Activated CD8-positive, alpha-beta memory T cell treated with anti-CD3 and anti-CD28 coated beads for 1 hour (primary cell): ENCODE results near the gene LINGO4.

ENCODE experiments used
- DNase-seq, 2 donors: peaks; one replicate each; pipeline ENCODE4 v3.0.0-alpha.2; 2020; ENCODE audit warnings: low read depth in 1 of 2; ENCODE audit errors: extremely low read depth in 1 of 2

Gene LINGO4, protein sequence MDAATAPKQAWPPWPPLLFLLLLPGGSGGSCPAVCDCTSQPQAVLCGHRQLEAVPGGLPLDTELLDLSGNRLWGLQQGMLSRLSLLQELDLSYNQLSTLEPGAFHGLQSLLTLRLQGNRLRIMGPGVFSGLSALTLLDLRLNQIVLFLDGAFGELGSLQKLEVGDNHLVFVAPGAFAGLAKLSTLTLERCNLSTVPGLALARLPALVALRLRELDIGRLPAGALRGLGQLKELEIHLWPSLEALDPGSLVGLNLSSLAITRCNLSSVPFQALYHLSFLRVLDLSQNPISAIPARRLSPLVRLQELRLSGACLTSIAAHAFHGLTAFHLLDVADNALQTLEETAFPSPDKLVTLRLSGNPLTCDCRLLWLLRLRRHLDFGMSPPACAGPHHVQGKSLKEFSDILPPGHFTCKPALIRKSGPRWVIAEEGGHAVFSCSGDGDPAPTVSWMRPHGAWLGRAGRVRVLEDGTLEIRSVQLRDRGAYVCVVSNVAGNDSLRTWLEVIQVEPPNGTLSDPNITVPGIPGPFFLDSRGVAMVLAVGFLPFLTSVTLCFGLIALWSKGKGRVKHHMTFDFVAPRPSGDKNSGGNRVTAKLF

DNA sequence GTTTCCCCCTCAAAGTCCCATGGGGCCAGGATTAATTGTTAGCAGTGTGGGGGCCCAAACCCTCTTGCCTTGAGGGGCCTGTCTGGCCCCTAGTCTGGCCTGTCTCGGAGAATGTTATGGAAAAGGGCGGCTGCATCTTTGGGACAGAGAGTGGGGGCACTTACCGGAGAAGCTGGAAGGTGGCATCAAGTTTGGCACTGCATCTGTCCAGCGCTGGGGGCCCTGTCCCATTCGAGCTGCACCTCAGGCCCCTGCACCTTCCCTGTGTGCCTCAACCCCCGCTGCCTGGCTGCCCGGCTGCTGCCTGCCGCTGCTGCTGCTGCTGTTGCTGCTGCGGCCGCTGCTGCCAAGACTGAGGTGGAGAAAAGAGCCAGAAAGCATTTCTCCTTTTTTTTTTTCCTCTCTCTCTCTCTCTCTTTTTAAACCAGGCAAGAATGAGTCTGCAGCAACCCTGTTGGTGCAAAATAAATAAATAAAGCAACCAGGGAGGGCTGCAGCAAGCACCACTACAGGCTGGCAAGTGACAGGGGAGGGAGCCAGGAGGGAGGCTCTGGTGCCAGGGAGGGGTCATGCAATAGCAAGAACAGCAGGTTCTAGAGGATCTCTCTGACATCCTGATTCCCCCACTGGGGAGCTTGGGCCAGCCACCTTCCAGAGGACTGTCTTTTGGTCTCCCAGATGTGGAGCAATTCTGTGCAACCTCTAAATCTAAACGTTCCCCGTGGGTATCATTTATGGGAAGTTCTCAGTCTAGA lies at the start of gene LINGO4:
LINGO4 (minus strand) TSS at position 354 of the 755 bp plus-strand sequence. CDS start 2,715 bp downstream, outside the sequence.
- no peak for DNase-seq

DNA sequence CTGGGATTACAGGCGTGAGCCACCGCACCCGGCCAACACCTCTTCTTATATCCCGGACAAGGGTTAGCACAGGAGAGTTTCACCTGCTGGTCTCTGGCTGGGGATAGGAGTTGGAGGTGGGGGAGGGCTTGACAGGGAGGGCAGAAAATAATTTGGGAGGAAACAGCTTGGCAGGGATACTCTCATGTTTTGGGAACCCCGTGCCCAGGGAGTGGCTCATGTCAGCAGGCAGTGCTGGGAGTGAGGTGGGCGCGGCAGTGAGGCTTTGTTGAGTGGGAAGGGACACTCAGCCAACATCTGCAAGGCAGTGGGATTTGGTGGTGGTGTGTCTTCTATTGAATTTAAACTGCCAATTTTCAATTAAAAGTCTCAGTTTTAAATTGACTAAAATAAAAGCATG lies 49.4 kb upstream of the LINGO4 start:
- no peak for DNase-seq

DNA sequence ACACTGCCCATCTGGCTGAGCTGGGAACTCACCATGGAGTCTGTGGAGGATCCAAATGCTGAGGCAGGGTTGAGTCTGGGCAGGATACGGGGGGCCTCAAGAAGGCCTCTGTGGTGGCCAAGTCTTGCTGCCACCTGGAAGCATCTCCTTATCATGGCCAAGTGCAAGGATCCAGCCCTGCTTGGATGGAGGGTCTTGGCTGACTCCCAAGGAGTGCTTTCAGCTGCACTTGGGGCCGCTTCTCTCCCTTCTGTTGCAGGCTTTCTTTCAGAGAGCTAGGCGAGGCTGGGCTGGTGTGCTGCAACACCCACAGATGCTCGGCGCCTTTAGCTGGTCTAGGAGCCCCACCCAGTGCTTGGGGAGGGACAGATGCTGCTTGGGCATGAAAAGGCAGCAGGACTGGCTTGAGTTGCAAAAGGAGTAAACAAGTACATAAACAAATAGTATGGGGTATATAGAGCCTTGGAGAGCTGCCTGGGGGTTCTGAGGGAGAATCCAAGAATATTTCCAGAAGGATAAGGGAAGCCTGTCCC lies 48.3 kb upstream of the LINGO4 start, which contains the start of gene THEM5:
THEM5 (minus strand) TSS at position 302 of the 533 bp plus-strand sequence; CDS start at position 155, 147 bp downstream.
- no peak for DNase-seq

DNA sequence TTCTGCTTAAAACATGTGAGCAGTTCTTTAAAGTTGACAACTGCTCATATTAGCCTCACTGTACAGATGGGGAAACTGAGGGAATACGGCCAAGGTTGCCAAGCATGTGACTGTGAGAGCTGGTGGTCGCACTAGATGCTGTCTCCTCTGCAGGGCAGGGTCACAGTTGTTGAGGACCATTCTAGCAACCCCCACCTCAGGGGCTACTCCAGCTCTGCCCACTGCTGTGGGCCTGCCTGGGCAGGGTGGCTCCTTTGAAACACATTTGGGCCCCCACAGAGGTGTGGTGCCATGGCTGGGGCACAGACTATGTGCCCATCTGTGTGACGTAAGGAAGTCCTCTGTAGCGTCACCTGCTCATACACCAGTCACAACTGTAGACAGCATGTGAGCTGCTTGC lies 47.5 kb upstream of the LINGO4 start:
- no peak for DNase-seq

DNA sequence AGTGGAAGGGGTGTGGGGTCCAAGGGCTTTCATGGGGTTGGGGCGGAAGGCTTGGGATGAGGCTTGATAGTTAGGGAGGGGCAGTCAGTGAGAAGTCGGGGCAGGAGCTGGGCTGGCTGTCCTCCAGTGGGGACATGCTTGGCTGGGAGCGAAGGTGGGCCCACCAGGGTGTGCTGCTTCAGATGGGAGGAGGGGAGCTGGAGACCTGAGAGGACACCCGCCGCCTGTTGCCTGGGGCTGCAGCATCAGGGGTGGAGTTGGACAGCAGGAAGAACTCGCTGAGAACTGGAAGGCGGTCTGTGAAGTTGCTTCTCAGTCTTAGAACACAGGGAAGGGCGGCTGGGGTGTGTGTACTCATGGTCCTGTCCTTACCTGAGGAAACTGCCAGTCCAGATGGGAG lies 46.7 kb upstream of the LINGO4 start:
- no peak for DNase-seq

DNA sequence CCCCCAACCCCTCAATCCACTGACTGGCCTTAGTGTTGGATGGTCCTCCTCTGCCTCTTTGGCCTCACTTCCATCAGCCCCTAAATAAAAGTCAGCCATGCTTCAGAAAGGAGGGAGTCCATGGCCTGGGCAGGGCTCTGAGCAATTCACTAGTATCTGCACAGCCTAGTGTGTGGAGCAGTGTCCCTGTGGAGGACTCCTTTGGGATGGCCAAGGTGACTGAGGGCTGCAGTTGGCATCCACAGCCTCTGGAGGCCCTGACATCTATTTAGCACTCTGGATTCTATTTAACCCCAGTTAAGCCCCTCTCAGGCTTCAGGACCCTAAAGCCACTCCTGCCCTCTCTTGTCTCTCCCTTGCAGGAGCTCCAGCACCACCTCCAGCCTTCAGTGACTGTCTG lies 44.7 kb upstream of the LINGO4 start:
- no peak for DNase-seq

DNA sequence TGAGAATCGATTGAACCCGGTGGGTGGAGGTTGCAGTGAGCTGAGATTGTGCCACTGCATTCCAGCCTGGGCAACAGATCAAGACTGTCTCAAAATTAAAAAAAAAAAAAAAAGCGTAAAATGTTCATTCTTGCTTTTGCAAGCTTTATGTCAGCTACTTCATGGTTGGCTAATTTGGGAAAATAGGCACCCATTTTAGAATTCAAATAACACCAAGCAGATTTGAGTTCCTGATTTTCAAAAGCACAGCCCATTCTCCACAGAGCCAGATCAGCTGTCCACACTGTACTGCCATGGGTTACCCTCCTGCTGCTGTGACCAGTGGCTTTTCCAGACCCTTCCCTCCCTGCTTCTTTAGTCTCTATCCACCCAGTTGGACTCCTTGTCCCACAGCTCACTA lies 43.9 kb upstream of the LINGO4 start:
- no peak for DNase-seq

DNA sequence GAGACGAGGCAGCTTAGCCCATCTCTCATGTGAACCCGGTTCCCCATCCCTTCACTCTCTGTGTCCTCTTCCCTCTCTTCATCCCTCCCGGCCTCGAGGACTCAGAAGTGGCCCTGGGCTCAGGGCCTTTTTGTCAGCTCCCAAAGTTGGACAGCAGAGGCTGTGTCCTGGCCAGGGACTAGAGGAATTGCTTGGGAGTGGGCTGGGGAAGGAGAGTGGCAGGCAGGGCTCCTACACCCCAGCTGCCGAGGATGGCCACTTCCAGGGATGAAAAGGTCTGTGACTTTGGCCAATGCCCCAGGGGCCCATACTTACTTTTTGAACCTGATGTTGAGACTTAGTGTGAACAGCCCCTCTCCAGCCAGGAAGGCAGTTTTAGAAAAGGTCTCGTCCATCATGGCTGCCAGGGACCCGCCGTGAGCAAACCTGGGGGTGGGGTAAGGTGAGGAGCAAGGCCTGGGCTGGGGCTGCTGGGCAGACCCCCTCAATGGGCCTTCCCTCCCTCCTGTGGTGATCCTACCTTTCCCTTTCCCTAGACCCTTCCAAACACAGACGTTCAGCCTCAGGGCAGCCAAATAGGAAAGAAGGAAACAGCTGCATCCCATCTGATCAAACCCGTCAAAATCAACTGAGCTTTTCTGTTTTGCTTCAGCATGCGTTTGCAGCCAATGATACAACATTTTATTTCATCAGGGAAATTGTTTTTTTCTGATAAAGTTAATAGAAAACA lies 42.8 kb upstream of the LINGO4 start:
- no peak for DNase-seq

DNA sequence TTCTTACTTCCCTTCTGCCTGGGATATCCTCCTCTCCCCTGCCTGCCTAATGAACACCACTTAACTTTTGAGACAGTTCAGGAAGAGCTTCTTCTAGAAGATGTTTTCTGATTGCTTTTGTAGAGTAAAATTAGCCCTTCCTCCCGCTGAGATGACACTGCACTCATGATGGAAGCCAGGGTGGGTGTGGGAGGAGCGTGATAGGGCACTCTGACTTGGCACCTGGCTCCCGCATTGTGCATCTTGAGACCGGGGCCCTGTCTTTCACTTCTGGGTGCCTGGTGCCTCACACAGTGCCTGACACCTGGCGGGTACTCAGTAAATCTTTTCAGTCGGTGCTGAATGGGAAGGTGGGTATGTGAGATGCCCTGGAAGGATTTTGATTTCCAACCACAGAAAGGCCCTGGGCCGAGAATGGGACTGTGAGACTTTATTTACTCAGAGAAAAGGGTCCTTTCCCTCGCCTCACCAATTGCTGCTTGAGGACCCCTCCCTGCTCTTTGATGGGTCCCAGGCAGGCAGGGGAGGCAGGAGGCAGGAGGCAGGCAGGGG lies 41.5 kb upstream of the LINGO4 start:
- DNase-seq, result no peak

DNA sequence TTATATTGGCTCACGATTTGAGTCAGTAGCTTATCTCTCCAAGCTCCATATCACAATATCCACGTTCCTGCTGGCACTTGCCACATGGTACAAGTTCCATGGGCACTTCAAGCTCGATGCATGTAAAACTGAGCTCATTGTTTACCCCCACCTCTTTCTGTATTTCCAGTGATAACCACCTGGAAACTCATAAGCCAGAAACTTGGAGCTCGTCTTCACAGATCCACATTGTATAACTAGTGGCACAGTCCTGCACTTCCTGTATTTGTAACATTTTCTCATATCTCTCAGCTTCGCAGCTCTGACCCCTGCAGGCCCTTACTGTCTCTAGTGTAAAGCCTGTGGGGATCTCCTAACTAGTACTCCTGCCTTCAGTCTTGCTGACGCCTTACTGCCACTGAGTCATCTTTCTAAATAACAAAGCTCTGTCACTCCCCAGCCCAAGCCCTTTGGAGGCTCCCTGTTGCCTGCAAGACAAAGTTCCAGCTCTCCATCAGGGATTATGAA lies 40.9 kb upstream of the LINGO4 start:
- no peak for DNase-seq

DNA sequence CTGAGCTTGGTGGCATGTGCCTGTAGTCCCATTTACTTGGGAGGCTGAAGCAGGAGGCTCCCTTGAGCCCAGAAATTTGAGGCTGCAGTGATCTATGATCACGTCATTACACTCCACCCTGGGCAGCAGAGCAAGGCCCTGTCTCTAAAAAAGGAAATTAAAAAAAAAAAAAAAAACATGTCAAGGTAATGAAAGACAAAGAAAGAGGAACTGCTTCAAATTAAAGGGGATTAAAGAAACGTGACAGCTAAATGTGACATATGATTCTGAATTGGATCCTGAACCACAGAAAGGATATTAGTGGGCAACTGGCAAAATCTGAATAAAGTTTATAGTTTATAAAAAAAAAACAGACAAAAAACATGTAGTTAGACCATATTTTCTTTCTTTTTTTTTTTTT lies 38.2 kb upstream of the LINGO4 start:
- no peak for DNase-seq

DNA sequence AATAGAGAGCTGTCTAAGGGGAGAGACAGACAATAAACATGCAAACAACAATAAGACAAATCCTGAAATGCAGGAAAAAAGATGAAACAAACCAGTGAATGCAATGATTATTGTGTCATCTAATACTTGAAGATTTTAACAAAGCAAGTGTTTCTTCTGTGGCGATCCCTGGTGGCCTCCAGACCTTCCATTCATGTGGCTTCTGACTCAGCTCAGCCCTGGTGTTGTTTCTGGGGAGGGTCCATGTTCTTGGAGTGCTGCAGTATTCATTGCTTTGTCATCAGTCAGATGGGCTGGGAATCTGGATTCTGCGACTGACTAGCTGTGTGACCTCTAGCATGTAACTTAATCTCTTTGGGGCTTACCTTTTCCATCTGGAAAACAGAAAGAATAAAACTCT lies 35.9 kb upstream of the LINGO4 start:
- DNase-seq, result no peak

DNA sequence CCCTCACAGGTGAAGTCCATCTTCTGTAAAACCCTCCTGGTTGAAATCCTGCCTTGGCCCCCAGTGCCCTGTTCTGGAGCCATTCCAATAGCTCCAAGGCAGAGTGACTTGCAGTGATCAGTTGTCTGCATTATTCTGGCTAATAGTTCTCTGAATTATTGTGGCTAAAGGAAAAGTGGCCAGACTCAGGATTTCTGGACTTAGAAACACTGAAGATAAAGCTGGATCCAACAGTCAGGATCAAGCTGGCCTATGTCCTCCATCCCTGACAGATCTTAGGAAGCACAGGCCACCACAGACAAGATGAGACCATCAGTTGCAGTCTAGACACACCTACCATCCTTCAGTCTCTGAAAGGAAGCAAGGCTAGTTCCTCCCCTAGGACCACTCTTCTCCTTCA lies 35.2 kb upstream of the LINGO4 start:
- no peak for DNase-seq

DNA sequence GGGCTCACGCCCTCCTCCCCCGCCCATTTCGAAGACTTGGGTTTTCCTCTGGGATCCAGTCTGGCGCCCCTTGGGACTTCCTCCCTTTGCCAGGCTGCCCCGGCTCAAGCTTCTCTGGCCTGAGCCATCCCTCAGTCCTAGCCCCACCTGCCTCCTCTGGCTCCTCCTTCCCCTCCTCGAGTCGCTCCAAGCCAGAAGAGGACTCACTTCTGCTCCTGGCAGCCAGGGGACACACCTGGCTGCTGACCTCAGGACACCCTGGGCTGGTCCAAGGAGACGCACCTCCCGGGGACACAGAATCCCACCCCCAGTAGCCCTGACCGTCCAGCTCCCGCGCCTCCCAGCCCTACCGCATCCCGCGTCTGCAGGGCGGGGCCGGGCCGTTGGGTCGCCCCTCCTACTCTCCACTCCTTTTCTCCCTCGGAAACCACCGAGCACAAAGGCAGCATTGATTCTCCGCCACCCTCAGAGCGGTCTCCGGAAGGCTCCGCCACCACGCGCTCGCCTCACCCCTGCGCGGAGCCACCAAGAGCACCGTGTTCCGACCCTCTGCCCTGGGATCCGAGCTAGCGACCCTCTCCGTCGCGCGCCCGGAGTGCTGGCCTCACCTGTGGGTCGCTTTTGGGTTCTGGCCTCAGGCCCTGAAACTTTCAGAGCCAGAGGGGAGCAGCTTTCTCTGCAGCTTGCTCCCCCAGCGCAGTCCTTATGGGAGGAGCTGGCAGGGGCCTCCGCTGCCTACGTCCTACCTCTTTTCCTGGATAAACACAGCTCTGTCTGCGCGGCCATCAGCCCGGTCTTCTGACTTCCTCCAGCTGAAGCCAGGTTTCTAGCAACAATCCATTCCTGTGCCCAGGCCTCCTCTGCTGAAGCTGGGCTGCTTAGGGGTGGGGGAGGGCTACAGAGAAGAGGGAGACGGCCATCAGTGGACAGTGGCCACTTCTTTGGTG lies 34.5 kb upstream of the LINGO4 start, which contains the start of gene C2CD4D:
C2CD4D (minus strand) TSS at position 364 of the 947 bp plus-strand sequence. CDS start 831 bp downstream, outside the sequence.
- DNase-seq, result peak in 1 of 2 donors; percentile 44

DNA sequence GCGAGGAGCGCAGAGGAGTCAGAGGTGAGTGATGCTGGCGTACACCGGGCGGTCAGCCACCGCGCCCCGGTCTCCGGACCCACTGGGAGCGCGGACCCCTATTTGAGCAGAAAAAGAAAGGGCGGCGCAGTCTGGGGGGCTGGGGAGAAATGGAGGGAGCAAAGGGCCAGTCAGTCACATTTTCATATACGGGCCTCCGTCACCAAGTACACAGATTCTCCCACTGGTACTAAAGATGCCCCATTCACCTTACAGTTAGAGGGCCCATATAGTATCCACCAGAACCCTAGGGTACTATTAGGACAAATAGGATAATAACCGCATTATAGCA lies 33.8 kb upstream of the LINGO4 start:
- DNase-seq, result no peak

DNA sequence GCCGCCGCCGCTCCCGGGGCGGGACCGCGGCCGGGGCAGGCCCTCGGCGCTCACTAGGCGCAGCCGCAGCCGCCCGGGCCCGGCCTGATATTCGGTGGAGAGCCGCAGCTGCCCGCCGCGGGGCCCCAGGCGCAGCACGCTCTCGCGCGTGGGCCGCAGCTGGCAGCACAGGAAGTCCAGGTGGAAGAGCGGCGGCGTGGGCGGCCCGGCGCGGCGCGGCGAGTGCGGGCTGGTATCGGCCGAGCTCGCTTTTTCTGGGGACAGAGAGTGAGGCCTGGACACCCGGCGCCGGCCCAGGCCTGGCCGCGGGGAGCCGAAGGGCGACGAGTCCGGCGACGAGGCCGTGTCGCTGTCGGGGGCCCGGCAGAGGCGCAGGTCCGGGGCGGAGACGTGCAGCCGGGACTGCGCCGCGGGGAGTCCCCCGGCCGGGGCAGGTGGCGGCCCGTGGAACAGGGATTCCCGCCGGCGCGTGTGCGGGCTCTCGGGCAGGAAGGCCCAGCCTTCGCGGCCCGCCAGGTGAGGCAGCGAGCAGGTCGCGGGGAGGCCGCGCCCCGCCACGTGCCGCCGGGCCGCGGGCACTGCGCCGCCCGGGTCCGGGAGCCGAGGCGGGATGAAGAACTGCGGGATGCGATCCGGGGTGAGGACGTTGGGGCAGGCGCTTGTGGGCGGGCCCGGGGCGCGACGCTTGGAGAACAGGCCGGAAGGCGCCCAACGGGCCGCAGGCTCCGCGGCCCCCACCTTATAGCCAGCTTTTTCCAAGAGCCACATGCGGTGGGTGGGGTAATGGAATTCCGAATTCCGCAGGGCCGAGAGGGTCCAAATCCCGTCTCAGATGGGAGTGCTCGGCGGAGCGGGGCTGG lies 33.2 kb upstream of the LINGO4 start:
- DNase-seq, result no peak

DNA sequence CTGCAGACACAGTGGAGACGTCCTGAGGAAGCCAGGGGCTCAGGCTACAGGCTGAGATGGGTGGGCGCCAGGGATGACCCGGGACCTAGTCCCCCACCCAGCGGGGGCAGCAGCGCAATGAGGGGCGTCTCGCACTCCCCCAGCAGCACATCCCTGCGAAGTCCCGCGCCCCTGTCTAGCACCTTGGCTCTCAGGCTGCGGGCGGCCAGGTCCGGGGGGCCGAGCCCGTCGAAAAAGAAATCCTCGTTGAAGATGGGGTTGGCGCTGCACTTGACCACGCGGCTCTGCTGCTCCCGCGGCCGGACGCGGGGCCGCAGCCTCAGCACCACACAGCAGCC lies 32.6 kb upstream of the LINGO4 start:
- no peak for DNase-seq

DNA sequence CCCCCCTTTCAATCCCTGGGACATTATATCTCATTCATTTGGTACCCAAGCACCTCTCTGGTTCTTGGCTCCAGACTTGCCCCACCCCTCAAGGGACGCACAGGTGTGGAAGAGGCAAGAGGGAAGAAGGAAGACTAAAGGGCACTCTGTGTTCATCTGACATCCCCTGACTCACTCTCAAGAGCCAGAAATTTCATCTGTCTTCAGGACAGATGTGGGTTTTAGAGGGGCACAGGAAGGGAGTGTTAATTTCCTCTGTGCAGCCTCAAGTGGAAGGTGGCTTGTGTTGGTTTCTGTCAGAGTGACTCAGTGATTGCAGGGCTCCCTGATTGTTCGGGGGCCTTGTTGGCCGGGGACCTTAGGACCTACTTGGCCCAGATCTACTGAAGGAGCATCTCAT lies 32.0 kb upstream of the LINGO4 start:
- no peak for DNase-seq
